Fibroblast of lung (primary cell): ENCODE data around the gene AK9. TPM values are rescaled to one million over a fixed set of nuclear protein-coding genes. Genes with fewer than 3 reads are reported as not detected.

Experiments
- DNase-seq, 2 donors: peaks; one replicate each; pipeline versions ENCODE4 v3.0.0 to v3.0.0-alpha.2; 2010; ENCODE audit warnings: low read depth in 2 of 2
- H2AFZ ChIP-seq: 2 replicates; pipeline ENCODE4 v1.5.1; 2012; ENCODE audit warnings: low read length, control low read depth, inconsistent platforms
- H3K27ac ChIP-seq: 2 replicates; pipeline ENCODE4 v1.5.1; 2011; ENCODE audit warnings: low read length, control low read depth; ENCODE audit not compliant: insufficient read depth
- H3K27me3 ChIP-seq: 2 replicates; pipeline ENCODE4 v1.5.1; 2011; ENCODE audit warnings: mild to moderate bottlenecking, low read length; ENCODE audit not compliant: control insufficient read depth, insufficient read depth
- H3K36me3 ChIP-seq: 2 replicates; pipeline ENCODE4 v1.5.1; 2011; ENCODE audit warnings: low read length; ENCODE audit not compliant: control insufficient read depth, insufficient read depth
- H3K4me1 ChIP-seq: 2 replicates; pipeline ENCODE4 v1.5.1; 2011; ENCODE audit warnings: low read length; ENCODE audit not compliant: control insufficient read depth, insufficient read depth; ENCODE audit errors: extremely low read depth
- H3K4me2 ChIP-seq: 2 replicates; pipeline ENCODE4 v1.5.1; 2011; ENCODE audit warnings: low read length, control low read depth; ENCODE audit not compliant: insufficient read depth; ENCODE audit errors: extremely low read depth
- H3K4me3 ChIP-seq, 4 experiments: fragments of 200-600 bp in 1 of 4; sonication (generic) in 1 of 4; replicated peaks in 1 of 4; 2 replicates each; pipeline ENCODE4 v1.5.1; 2011 to 2016; ENCODE audit warnings: low read length in 4 of 4, low read depth in 3 of 4, mild to moderate bottlenecking in 3 of 4, control low read depth in 2 of 4, inconsistent platforms in 1 of 4, mixed read lengths in 1 of 4; ENCODE audit not compliant: insufficient read depth in 1 of 4; ENCODE audit errors: control extremely low read depth in 1 of 4
- H3K79me2 ChIP-seq: 2 replicates; pipeline ENCODE4 v1.5.1; 2012; ENCODE audit warnings: mild to moderate bottlenecking, low read length, inconsistent platforms; ENCODE audit not compliant: control insufficient read depth, insufficient read depth
- H3K9ac ChIP-seq: 2 replicates; pipeline ENCODE4 v1.5.1; 2011; ENCODE audit warnings: mild to moderate bottlenecking, low read length, control low read depth; ENCODE audit not compliant: insufficient read depth
- H3K9me3 ChIP-seq: 2 replicates; pipeline ENCODE4 v1.5.1; 2012; ENCODE audit warnings: low read depth, low read length; ENCODE audit not compliant: control insufficient read depth, insufficient read depth
- H4K20me1 ChIP-seq: 2 replicates; pipeline ENCODE4 v1.5.1; 2011; ENCODE audit warnings: low read length; ENCODE audit not compliant: control insufficient read depth, insufficient read depth; ENCODE audit errors: extremely low read depth
- EZH2 ChIP-seq: IDR thresholded peaks from 2 replicates; pipeline ENCODE4 v1.5.1; 2012; ENCODE audit warnings: low read length, control low read depth, mild to moderate bottlenecking; ENCODE audit errors: missing control alignments
- polyA plus RNA-seq, 2 donors: library from polyadenylated mRNA; depleted of rRNA in 1 of 2; stranded (reverse) in 1 of 2; unstranded in 1 of 2; fragments of >200 nt; gene quantifications; 2 replicates each; pipeline ENCODE4 v1.2.1, GENCODE V29; 2011 to 2012; ENCODE audit warnings: missing spikeins in 1 of 2
- total RNA-seq: library from RNA; depleted of rRNA; stranded (reverse); fragments of >200 nt; gene quantifications from 2 replicates; pipeline ENCODE4 v1.2.1, GENCODE V29; 2014
- TF ChIP-seq, protein P1 (sequence below), 2 donors: IDR thresholded peaks in 1 of 2; conservative IDR thresholded peaks in 1 of 2; 1 replicate in 1 of 2; 2 replicates in 1 of 2; pipeline ENCODE4 v1.5.1; 2011 to 2012; ENCODE audit warnings: low read length in 2 of 2, control low read depth in 1 of 2, inconsistent platforms in 1 of 2, low read depth in 1 of 2, mild to moderate bottlenecking in 1 of 2

Gene AK9
- total and polyA plus RNA-seq, 2 donors (not counting 1 experiment from before 2014, with no cell fraction given): 4.5 to 10.4 TPM

- TF ChIP-seq EZH2: no peak
- TF ChIP-seq, protein P1, sequence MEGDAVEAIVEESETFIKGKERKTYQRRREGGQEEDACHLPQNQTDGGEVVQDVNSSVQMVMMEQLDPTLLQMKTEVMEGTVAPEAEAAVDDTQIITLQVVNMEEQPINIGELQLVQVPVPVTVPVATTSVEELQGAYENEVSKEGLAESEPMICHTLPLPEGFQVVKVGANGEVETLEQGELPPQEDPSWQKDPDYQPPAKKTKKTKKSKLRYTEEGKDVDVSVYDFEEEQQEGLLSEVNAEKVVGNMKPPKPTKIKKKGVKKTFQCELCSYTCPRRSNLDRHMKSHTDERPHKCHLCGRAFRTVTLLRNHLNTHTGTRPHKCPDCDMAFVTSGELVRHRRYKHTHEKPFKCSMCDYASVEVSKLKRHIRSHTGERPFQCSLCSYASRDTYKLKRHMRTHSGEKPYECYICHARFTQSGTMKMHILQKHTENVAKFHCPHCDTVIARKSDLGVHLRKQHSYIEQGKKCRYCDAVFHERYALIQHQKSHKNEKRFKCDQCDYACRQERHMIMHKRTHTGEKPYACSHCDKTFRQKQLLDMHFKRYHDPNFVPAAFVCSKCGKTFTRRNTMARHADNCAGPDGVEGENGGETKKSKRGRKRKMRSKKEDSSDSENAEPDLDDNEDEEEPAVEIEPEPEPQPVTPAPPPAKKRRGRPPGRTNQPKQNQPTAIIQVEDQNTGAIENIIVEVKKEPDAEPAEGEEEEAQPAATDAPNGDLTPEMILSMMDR (conservative IDR thresholded peaks at IDR 0.05 in 1 of 2, IDR thresholded peaks at IDR 0.05 in 1 of 2; ENCODE audit: low read depth in 1 of 2, low read length in 2 of 2): no peak
- H3K9ac ChIP-seq: no peak overlapping the region
- peaks cover 9% of the 10 kb centered on the region for H3K36me3 ChIP-seq
- no peak for DNase-seq
- no peak overlapping the region for H3K27ac ChIP-seq
- no peaks in the 10 kb centered on the region for H4K20me1 ChIP-seq
- no peak overlapping the region for H3K4me2 ChIP-seq
- H3K4me3 ChIP-seq: no peak overlapping the region
- H3K79me2 ChIP-seq: peaks cover 23% of the 10 kb centered on the region
- H3K4me1 ChIP-seq: peaks cover 8% of the 10 kb centered on the region
- H3K9me3 ChIP-seq: no peaks in the 10 kb centered on the region
- H2AFZ ChIP-seq: no peak overlapping the region
- H3K27me3 ChIP-seq: no peaks in the 10 kb centered on the region
Observed at GRCh38 chr6:109477725-109478124, 213.3 kb downstream of the AK9 start.

DNA sequence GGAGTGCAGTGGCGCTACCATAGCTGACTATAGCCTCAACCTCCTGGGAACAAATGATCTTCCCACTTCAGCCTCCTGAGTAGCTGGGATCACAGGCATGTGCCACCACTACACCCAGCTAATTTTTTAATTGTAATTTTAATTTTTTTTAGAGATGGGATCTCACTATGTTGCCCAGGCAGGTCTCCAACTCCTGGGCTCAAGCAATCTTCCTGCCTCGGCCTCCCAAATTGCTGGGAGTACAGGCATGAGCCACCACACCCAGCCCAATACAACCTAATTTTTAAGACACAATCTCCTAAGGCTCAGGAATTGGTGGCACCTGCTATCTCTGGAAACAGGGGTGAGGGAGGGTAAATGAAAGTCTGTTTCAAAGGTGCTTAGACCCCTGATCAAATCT lies 213.8 kb downstream of the AK9 start:
- Histone ChIP-seq H3K36me3 (peaks cover 13% of the 10 kb centered on the region), H3K4me1 (peaks cover 8% of the 10 kb centered on the region), H3K27me3 (no peaks in the 10 kb centered on the region), H3K79me2 (peaks cover 23% of the 10 kb centered on the region), H2AFZ (no peak overlapping the region), H4K20me1 (no peaks in the 10 kb centered on the region), H3K27ac (no peak overlapping the region), H3K9ac (no peak overlapping the region), H3K9me3 (no peaks in the 10 kb centered on the region), H3K4me2 (no peak overlapping the region), H3K4me3 (no peak overlapping the region)
- TF ChIP-seq, protein P1 (conservative IDR thresholded peaks at IDR 0.05 in 1 of 2, IDR thresholded peaks at IDR 0.05 in 1 of 2; ENCODE audit: low read depth in 1 of 2, low read length in 2 of 2): no peak
- no peak for TF ChIP-seq EZH2
- no peak for DNase-seq

DNA sequence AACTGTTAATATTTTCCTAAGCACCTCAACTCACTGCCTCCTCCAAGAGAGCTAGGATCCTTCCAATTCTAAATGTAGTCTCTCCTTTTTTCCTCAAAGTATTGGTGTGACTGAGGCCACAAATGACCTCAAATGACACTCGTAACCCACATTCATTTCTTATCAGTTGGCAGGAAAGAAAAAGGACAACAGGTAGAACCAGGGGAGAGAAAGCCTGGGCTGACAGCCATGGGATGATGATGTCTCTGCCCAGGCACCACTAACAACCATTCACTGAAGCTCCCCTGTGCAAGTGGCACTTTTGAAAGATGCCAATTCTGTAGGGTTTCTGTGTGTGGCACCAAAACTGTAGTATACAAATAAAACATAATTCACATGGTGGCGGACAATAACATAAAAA lies 215.4 kb downstream of the AK9 start:
- Histone ChIP-seq H3K9me3 (no peaks in the 10 kb centered on the region), H3K36me3 (peaks cover 15% of the 10 kb centered on the region), H3K4me1 (peaks cover 6% of the 10 kb centered on the region), H4K20me1 (no peaks in the 10 kb centered on the region), H3K27ac (no peak overlapping the region), H3K79me2 (peaks cover 19% of the 10 kb centered on the region), H3K9ac (no peak overlapping the region), H3K27me3 (no peaks in the 10 kb centered on the region), H3K4me2 (no peak overlapping the region), H2AFZ (no peak overlapping the region), H3K4me3 (no peak overlapping the region)
- TF ChIP-seq, protein P1 (conservative IDR thresholded peaks at IDR 0.05 in 1 of 2, IDR thresholded peaks at IDR 0.05 in 1 of 2; ENCODE audit: low read depth in 1 of 2, low read length in 2 of 2): no peak
- no peak for TF ChIP-seq EZH2
- DNase-seq: no peak
